Measurements from ENCODE around the gene IL31RA. TPM values are rescaled to one million over a fixed set of nuclear protein-coding genes. Genes with fewer than 3 reads are reported as not detected.

IL31RA gene
- total RNA-seq, 2 donors from 2014 or later: 2.1 TPM; not detected in 1

DNA sequence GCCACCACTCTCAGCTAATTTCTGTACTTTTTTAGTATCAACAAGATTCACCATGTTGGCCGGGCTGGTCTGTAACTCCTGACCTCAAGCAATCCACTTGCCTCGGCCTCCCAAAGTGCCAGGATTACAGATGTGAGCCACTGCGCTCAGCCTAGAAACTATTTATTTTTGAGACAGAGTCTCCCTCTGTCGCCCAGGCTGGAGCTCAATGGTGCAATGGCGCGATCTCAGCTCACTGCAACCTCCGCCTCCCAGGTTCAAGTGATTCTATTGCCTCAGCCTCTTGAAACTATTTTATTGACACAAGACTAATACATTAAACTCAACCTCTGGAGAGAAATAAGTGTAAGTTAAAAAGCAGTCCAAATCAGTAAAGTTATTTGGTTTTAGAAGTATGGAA lies 109.6 kb downstream of the IL31RA start:
- H3K36me3 ChIP-seq: no peaks in the 10 kb centered on the region
- DNase-seq (ENCODE audit: low spot score): no peak
- intact Hi-C loops (cut with DNase I): no loop called here
- no peak overlapping the region for H3K27ac ChIP-seq
- TF ChIP-seq, protein P1, sequence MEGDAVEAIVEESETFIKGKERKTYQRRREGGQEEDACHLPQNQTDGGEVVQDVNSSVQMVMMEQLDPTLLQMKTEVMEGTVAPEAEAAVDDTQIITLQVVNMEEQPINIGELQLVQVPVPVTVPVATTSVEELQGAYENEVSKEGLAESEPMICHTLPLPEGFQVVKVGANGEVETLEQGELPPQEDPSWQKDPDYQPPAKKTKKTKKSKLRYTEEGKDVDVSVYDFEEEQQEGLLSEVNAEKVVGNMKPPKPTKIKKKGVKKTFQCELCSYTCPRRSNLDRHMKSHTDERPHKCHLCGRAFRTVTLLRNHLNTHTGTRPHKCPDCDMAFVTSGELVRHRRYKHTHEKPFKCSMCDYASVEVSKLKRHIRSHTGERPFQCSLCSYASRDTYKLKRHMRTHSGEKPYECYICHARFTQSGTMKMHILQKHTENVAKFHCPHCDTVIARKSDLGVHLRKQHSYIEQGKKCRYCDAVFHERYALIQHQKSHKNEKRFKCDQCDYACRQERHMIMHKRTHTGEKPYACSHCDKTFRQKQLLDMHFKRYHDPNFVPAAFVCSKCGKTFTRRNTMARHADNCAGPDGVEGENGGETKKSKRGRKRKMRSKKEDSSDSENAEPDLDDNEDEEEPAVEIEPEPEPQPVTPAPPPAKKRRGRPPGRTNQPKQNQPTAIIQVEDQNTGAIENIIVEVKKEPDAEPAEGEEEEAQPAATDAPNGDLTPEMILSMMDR (IDR thresholded peaks at IDR 0.05): no peak
- TF ChIP-seq POLR2AphosphoS5 (IDR thresholded peaks at IDR 0.05) (no peak), POLR2A (IDR thresholded peaks at IDR 0.05) (no peak)
- H3K4me3 ChIP-seq: no peak overlapping the region
- H3K9me3 ChIP-seq: no peaks in the 10 kb centered on the region
- H3K27me3 ChIP-seq (replicated peaks; ENCODE audit: insufficient read depth): no peaks in the 10 kb centered on the region
- WGBS: 96% methylated on average over 7 of the region's 7 CpGs
- no peaks in the 10 kb centered on the region for H3K4me1 ChIP-seq (replicated peaks)

DNA sequence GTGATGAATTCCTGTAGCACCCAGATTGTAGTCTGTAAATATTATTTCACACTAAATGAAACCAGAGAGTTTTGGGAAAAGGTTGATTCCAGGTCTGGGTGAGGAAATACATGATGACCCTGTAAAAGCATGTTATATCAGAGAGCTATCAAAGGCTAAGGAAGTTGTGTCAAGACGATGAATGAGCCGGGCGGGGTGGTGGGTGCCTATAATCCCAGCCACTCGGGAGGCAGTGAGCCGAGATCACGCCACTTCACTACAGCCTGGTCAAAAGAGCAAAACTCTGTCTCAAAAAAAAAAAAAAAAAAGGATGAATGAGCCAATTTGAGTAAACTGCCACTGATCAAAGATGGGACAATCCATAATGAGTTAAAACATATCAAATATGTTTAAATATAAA lies 114.4 kb downstream of the IL31RA start:
- Histone ChIP-seq H3K4me3 (no peak overlapping the region), H3K4me1 (replicated peaks) (no peaks in the 10 kb centered on the region), H3K36me3 (no peaks in the 10 kb centered on the region), H3K27ac (no peak overlapping the region), H3K9me3 (no peaks in the 10 kb centered on the region), H3K27me3 (replicated peaks; ENCODE audit: insufficient read depth) (no peaks in the 10 kb centered on the region)
- WGBS: 75% methylated on average over 6 of the region's 6 CpGs
- intact Hi-C loops (cut with DNase I): no loop called here
- no peak for TF ChIP-seq POLR2AphosphoS5 (IDR thresholded peaks at IDR 0.05)
- no peak for TF ChIP-seq POLR2A (IDR thresholded peaks at IDR 0.05)
- TF ChIP-seq, protein P1 (IDR thresholded peaks at IDR 0.05): no peak
- no peak for DNase-seq (ENCODE audit: low spot score)

DNA sequence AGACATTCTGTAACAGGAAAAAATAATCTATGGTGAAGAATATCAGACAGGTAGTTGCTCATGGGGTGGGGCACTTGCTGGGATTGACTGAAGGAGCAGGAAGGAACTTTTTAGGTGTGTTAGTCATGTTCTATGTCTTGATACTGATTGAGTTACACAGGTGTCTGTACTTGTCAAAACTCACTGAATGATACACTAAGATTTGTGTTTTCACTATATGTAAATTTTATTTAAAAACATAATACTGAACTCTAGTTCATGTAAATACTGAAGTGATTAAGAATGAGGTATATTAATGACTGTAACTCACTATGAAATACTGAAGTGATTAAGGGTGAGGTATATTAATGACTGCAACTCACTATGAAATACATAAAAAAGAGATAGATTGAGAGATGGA lies 115.1 kb downstream of the IL31RA start:
- no peak for DNase-seq (ENCODE audit: low spot score)
- no peak for TF ChIP-seq POLR2A (IDR thresholded peaks at IDR 0.05)
- TF ChIP-seq POLR2AphosphoS5 (IDR thresholded peaks at IDR 0.05): no peak
- TF ChIP-seq, protein P1 (IDR thresholded peaks at IDR 0.05): no peak
- Histone ChIP-seq H3K27ac (no peak overlapping the region), H3K27me3 (replicated peaks; ENCODE audit: insufficient read depth) (no peaks in the 10 kb centered on the region), H3K4me1 (replicated peaks) (no peaks in the 10 kb centered on the region), H3K36me3 (no peaks in the 10 kb centered on the region), H3K9me3 (no peaks in the 10 kb centered on the region), H3K4me3 (no peak overlapping the region)
- intact Hi-C loops (cut with DNase I): no loop called here

DNA sequence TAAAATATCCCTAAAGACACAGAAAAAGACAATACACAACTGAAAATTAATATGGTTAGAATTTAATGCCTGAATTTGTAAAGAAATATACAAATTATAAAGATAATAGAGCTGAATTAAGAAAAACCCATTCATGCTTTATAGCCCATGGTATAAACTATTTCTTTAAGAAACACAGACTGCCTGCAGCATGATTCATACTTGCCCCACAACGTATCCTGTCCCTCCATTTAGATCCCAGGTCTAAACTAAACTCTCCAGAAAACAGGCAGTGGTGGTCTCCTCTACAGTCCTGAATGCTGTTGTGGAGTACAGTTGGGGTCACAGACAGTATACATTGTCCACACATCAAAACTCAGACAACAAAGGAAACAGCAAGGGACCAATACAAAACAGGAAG lies 118.8 kb downstream of the IL31RA start:
- Histone ChIP-seq H3K27ac (no peak overlapping the region), H3K27me3 (replicated peaks; ENCODE audit: insufficient read depth) (no peaks in the 10 kb centered on the region), H3K9me3 (no peaks in the 10 kb centered on the region), H3K4me3 (no peak overlapping the region), H3K36me3 (no peaks in the 10 kb centered on the region), H3K4me1 (replicated peaks) (no peaks in the 10 kb centered on the region)
- 43% methylated on average over 1 of the region's 1 CpG for WGBS
- TF ChIP-seq, protein P1 (IDR thresholded peaks at IDR 0.05): no peak
- no peak for TF ChIP-seq POLR2AphosphoS5 (IDR thresholded peaks at IDR 0.05)
- intact Hi-C loops (cut with DNase I): no loop called here
- DNase-seq (ENCODE audit: low spot score): no peak

Small RNA genes lying within 50 kb of the gene (small RNA-seq; reads per million reads assigned to genes)
- 0 reads per million in 2 donors for gene AC016596.1

Other genes starting within 250 kb of the IL31RA start
- 10 to 100 TPM; 14.8 to 20.8 TPM for gene SLC38A9, start 139.0 kb upstream of the IL31RA start, total RNA-seq
- gene DDX4, start 113.3 kb upstream of the IL31RA start, total RNA-seq: 10 to 100 TPM in 1 of 2 donors, not detected in 1; 34.9 TPM
- 100 to 1,000 TPM; 186 to 228 TPM for gene IL6ST, start 143.6 kb downstream of the IL31RA start, total RNA-seq